ENCODE results near the gene LDLRAD4.

The LDLRAD4 gene

GRCh38 chr18:13218368-13218991 is at the start of gene LDLRAD4:
TSS of gene LDLRAD4 (plus strand) at chr18:13218760.
- peak; percentile 39 for DNase-seq

GRCh38 chr18:13173578-13174145 is 44.9 kb upstream of the LDLRAD4 start:
- no peak for DNase-seq

GRCh38 chr18:13175266-13175665 is 43.3 kb upstream of the LDLRAD4 start:
- no peak for DNase-seq

GRCh38 chr18:13175754-13176210 is 42.8 kb upstream of the LDLRAD4 start:
- no peak for DNase-seq

- no peak for DNase-seq
Observed at GRCh38 chr18:13176847-13177246, 41.7 kb upstream of the LDLRAD4 start.

GRCh38 chr18:13178197-13178596 is 40.4 kb upstream of the LDLRAD4 start:
- DNase-seq = no peak

- DNase-seq = no peak
Observed at GRCh38 chr18:13178976-13179375, 39.6 kb upstream of the LDLRAD4 start.

GRCh38 chr18:13179566-13180113 is 38.9 kb upstream of the LDLRAD4 start:
- DNase-seq = no peak

- DNase-seq = no peak
Observed at GRCh38 chr18:13180614-13181375, 37.8 kb upstream of the LDLRAD4 start.

GRCh38 chr18:13181765-13182164 is 36.8 kb upstream of the LDLRAD4 start:
- DNase-seq = no peak

- DNase-seq = no peak
Observed at GRCh38 chr18:13183359-13183758, 35.2 kb upstream of the LDLRAD4 start.

GRCh38 chr18:13183790-13184189 is 34.8 kb upstream of the LDLRAD4 start:
- no peak for DNase-seq

GRCh38 chr18:13184396-13184795 is 34.2 kb upstream of the LDLRAD4 start:
- DNase-seq = no peak

GRCh38 chr18:13185675-13186198 is 32.8 kb upstream of the LDLRAD4 start:
- DNase-seq = no peak

GRCh38 chr18:13186687-13187086 is 31.9 kb upstream of the LDLRAD4 start:
- peak; percentile 8 for DNase-seq

- no peak for DNase-seq
Observed at GRCh38 chr18:13187498-13187897, 31.1 kb upstream of the LDLRAD4 start.

- no peak for DNase-seq
Observed at GRCh38 chr18:13191031-13191430, 27.5 kb upstream of the LDLRAD4 start.

- no peak for DNase-seq
Observed at GRCh38 chr18:13191779-13192178, 26.8 kb upstream of the LDLRAD4 start.

- no peak for DNase-seq
Observed at GRCh38 chr18:13192970-13193369, 25.6 kb upstream of the LDLRAD4 start.

- DNase-seq = no peak
Observed at GRCh38 chr18:13194239-13194638, 24.3 kb upstream of the LDLRAD4 start.

GRCh38 chr18:13198701-13199100 is 19.9 kb upstream of the LDLRAD4 start:
- no peak for DNase-seq

- DNase-seq = no peak
Observed at GRCh38 chr18:13199169-13199568, 19.4 kb upstream of the LDLRAD4 start.

GRCh38 chr18:13201292-13201691 is 17.3 kb upstream of the LDLRAD4 start:
- no peak for DNase-seq

GRCh38 chr18:13202571-13202970 is 16.0 kb upstream of the LDLRAD4 start:
- DNase-seq = no peak

All from NCI-H2171 treated with DMSO at 0.1 percent for 48 hours (cell line).